T47D (cell line): ENCODE measurements around the gene COL7A1.

Experiments used
- DNase-seq, 2 experiments: peaks; one replicate each; pipeline versions ENCODE4 v3.0.0 to v3.0.0-alpha.2; 2011 to 2012; ENCODE audit warnings: low read depth in 1 of 2, low spot score in 1 of 2
- JUND ChIP-seq: IDR thresholded peaks from 2 replicates; pipeline ENCODE4 v1.6.1; 2012; ENCODE audit warnings: low read depth
- in situ Hi-C: cut with HindIII; loops from 2 replicates; pipeline ENCODE4 v1.10.0; 2016; ENCODE audit warnings: low sequenced_read_pairs, low pct_unique_long_range_greater_than_20kb

Gene COL7A1

DNA sequence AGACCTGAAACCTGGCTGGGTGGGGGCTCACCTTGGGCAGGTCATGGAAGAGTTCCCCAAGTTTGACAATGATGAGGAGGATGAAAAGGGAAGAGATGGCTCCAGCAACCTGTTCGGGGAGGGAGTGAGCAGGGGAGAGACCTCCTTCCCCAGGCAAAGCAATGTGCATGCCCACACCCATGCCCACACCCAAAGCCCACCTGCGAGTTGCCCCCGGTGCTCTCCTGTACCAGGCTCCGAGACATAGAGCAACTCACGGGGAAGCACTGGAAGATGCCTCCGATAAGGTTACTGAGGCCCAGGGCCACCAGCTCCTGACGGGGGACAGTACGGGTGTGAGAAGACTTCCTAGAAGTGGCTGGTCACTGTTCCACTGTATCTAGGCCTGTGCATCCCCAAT is 35.3 kb upstream of the COL7A1 start:
- in situ Hi-C loops: no loop called here
- DNase-seq: no peak
- no peak for TF ChIP-seq JUND

DNA sequence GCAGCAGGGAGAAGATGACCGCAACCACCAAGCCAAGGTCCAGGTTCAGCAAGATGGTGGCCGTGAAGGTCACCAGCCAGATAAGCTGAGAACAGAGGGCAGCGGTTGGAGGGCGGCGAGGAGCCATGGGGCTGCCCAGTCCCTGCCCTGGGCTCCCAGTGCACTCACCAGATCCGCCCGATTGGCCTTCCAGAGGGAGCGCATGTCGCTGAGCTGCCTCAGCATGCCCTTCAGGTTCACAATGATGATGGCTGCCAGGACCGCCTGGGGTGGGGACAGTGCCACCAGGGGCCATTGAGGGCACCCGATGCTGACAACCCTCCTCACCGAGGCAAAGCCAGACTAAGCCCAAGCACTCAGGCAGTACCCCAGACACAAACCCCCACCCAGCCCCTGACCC is 34.8 kb upstream of the COL7A1 start:
- in situ Hi-C loops: no loop called here
- DNase-seq: no peak
- TF ChIP-seq JUND: no peak

DNA sequence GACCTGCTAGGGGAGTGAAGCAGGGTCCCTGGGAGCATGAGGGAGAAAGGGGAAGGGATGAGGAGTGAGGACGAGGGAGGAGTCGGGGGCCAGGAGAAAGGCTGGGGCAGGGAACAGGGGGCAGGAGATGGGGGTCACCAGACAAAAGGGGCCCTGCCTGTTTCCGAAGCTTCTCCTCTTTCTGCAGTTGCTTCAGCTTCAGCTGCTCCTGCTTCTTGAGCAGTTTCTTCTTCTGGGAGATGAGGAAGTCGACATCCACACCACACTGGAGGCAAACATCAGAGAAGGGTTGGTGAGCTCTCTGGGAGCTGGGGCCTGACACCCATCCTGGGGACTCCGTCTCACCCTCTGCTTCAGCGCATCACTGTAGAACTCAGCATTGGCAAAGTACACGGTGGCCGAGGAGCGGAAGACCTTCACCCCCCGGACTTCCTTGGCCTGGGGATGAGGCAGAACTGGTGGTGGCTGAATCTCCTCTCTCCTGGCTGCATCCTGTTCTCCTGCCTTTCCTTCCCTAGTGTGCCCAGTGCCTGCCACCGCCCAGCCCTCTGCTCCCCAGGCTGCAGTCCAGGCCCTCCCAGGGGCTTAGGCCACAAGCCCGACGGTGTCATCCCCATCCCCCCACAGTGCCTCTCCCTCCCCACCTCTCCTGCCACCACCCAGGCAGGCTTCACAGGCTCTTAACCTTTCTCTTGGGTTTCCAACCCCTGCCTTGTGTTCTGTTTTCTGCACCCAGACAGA is 33.3 kb upstream of the COL7A1 start:
- DNase-seq: no peak
- in situ Hi-C loops: no loop called here
- TF ChIP-seq JUND: no peak

DNA sequence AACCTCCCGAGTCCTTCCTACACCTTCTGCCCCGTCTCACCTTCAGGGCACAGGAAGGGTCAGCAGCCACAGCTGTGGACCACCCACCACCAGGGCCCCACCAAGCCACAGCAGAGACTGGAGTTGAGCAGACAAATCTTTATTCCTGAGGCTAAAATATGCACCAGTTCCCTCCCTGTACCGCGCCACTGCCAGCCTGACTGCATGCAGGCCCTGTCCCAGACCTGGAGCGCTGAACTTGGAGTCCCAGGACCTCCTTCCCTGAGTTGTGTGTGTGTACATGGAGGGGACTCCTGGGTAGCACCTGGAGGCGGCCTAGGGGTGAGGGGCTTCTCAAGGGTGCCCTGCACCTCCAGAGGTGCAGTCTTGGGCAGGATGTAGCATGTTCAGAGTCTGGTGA is 30.5 kb upstream of the COL7A1 start:
- in situ Hi-C loops: no loop called here
- no peak for TF ChIP-seq JUND
- DNase-seq: no peak

DNA sequence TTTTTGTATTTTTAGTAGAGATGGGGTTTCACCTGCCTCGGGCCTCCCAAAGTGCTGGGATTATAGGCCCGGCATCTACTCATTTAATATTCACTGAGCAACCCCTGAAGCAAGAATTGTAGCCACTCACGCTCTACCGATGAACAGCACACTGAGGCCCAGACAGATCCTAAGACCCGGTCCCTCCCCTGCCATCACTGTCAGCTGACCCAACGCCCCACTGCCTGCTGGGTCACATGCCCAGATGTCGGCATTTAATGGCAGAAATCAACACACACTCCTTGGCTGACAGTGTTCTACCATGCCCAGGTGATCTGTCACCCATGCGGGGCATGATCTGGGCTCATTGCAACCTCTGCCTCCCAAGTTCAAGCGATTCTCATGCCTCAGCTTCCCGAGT is 29.6 kb upstream of the COL7A1 start:
- TF ChIP-seq JUND: no peak
- in situ Hi-C loops: no loop called here
- no peak for DNase-seq

DNA sequence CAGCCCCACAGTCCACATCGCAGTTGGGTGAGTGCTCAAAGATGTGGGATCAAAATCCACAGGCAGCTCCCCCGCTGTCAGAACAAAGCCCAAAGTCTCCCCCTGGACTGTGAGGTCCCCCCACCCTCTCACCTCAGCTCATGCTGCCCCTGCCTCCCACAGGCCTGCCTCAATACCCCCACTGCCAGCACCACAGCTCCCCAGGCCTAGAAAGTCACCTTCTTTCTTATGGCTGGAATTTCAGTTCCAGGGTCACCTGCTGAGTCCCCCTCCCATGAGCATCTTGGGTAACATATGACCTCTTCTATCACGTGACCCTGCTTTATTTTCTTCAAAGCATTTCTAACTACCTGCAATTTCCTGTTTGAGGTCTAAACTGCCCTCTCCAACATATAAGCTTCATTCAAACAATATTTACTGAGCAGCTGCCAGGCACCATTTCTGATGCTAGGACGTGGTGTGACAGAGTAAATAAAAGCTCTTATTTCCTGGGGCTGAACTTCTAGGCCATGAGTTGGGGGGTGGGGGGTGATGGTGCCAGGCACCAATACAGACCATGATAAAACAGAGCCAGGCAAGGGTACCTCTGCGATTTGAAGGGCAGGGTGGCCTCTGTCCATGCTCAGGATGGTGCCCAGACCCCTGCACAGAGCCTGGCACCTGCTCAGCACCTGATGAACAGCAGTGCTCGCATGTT is 28.9 kb upstream of the COL7A1 start:
- DNase-seq: peak in 1 of 2 experiments; percentile 33
- no peak for TF ChIP-seq JUND
- in situ Hi-C loops: no loop called here

DNA sequence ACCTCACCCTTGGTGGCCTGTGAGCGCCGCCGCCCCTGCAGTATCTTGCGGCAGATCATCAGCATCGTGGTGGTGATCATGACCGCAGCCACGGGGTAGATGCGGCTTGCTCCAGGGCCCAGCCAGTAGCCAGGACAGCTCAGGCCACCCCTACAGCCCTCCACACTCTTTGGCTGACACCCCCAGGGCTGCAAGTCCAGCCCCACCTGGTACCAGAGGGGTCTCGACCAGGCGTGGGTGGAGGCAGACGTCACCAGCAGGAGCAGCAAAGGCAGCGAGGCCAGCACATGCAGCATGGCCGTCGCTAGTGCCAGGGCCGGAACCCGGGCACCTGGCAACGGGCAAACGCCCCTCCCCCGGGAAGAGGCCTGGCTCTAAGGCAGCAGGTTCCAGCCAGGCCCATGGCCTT is 26.3 kb upstream of the COL7A1 start, which contains the start of gene TMEM89:
TSS of gene TMEM89 (minus strand) at position 309 of the 409 bp plus-strand sequence. CDS start at position 296, 13 bp downstream.
- no peak for DNase-seq
- in situ Hi-C loops: no loop called here

DNA sequence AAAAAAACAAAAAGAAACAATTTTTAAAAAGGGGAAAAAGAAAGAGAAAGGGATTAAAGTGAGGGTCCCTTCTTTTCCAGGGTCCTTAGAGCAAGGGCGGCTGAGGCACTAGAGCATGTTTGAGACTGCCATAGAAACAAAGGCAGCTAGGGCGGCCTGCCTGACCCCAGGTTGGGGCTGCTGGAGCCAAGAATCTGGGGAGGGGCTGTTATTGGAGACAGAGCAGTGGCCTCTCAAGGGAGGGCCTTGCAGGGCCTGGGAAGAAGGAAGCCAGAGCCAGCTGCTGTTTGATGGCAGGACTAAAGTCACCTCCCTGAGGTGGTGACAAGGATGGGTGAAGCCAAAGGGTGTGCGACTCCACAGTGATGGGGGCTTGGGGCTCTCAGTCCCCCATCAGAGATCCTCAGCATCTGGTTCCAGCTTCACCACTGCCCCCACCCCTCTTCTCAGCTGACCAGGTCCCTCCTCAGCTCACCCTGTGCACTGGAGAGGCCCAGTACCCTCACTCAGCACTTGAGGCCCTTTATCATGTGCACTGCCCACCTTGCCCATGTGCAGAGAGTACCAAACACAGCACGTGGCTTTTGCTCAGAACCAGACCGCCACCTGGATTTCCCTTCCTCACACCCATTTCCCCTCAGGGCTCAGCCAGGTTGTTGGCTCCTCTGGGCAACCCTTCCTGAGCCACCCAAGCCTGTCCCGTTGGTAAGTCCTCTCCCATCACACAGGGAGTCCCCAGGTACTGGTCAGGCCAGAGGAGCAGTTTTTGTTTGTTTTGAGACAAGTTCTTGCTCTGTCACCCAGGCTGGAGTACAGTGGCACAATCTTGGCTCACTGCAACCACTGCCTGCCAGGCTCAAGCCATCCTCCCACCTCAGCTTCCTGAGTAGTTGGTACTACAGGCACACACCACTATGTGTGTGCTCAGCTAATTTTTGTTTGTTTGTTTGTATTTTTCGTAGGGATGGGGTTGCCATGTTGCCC is 24.7 kb upstream of the COL7A1 start:
- in situ Hi-C loops: no loop called here
- DNase-seq: peak in 1 of 2 experiments; percentile 77
- no peak for TF ChIP-seq JUND

More for the DNA sequence above, 26.3 kb upstream of the COL7A1 start, which contains the start of gene TMEM89:
- no peak for TF ChIP-seq JUND

DNA sequence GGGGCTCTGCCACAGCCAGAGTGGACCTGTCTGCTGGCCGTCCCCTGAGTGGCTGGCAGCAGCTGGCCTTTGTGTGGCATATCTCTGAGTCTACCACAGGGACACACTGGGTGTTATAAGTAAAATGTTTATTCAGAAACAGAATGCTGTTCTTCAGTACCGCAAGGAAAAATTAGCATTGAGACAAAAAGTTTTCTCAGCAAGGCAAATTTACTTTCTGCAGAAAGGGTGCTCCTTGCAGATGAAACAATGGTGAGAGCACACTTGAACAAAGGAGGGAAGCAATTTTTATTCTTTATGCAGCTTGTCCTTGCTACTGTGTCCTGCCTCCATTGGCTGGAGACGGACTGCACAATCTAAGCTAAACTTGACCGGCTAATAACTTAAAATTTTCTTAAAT is 22.4 kb upstream of the COL7A1 start:
- no peak for DNase-seq
- TF ChIP-seq JUND: no peak
- in situ Hi-C loops: no loop called here

DNA sequence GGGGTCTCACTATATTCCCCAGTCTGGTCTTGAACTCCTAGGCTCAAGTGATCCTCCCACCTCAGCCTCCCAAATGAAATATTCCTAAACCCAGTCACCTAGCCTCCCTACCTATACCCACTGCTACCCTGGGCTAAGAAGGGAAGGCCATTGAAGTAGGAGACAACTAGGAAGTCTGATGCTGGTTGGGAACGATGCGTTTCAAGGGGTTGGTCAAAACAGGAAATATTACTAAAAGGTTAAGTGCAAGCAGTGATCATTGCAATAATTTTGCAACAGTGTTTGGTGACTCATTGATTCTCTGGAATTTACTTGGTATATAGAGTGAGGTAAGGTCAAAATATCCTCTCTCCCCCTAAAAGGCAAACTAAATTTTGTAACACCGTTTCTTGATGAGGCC is 18.9 kb upstream of the COL7A1 start:
- in situ Hi-C loops: no loop called here
- no peak for DNase-seq
- TF ChIP-seq JUND: no peak

DNA sequence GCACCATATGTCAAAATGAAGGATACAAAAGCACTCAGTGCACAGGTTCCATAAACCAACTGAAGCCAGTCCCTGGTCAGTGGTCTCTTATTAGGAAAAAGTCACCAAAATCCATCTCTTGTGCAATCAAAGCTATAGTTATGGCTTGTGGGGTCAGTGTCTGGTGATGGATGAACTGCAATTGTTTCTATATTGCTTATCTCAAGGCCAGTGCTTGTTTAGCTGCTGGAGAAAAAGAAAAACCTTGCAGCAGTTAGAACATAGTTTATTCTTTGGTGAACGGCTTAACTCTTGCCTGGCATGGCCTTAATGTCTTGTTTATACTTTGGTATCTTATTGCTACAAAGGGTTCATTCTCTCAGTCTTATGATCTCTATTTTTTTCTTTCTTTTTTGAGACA is 17.2 kb upstream of the COL7A1 start:
- TF ChIP-seq JUND: no peak
- DNase-seq: no peak
- in situ Hi-C loops: no loop called here
